GM19438 (cell line): ENCODE data around the gene PPP2R2B.

Experiments
- ATAC-seq: cut with Tn5 transposase; IDR thresholded peaks from one replicate; pipeline ENCODE4 v1.9.1; 2021; ENCODE audit warnings: low read depth; ENCODE audit not compliant: unreplicated experiment

The PPP2R2B gene

DNA sequence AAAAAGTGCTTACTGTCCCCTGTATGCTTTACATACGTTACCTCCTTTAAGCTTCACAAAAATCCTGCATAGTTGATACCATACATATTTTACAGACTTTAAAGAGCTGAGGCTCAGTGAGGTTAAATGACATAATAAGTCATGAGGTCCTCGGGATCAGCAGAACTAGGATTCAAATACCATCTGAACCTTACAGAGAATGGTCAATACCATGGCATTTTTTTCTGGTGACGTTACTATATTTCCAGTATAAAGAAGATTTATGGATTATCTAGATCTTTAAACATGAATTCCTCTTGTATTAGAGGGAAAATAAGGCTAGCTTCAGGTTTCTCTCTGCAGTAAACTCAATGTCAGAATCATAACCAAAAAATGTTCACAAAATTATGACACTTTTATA, 208.9 kb downstream of the PPP2R2B start:
- ATAC-seq, result no peak

GRCh38 chr5:146667633-146668272, 210.8 kb downstream of the PPP2R2B start:
- ATAC-seq, result no peak

DNA sequence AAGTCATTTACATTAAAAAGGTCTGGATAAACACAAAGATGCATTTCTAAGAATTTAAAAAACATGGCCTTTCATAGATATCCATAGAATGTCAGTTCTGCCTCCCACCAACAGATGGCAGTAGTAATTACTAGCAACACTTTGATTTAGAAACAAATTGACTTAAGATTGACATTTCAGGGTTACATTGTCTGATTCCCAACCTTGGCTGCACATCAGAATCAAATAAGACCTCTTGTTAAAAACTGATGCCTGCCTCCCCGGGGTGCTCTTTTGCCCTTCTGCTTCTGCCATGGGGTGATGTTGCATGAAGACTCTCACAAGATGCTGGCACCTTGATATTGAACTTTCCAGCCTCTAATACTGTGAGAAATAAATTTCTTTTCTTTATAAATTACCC, 216.3 kb downstream of the PPP2R2B start:
- ATAC-seq, result no peak

GRCh38 chr5:146660376-146660960, 218.1 kb downstream of the PPP2R2B start:
- no peak for ATAC-seq

DNA sequence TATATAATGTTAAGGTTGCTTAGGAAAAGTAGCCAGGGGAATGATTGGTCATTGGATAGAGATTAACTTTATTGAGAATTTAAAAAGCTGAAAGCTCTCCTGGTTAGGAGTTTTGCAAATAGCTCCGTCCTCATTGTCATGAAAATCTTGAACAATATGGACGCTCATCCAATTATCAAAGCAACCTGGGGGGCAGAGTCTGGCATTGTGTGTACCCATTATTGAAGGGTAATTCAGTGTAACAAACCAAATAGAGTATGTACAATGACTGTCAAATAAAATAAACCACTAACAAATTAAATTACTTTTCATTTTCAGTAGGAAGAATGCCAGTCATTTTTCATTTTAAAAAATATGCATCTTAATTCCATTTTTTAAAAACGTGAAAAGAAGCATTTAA, 218.6 kb downstream of the PPP2R2B start:
- ATAC-seq, result no peak

DNA sequence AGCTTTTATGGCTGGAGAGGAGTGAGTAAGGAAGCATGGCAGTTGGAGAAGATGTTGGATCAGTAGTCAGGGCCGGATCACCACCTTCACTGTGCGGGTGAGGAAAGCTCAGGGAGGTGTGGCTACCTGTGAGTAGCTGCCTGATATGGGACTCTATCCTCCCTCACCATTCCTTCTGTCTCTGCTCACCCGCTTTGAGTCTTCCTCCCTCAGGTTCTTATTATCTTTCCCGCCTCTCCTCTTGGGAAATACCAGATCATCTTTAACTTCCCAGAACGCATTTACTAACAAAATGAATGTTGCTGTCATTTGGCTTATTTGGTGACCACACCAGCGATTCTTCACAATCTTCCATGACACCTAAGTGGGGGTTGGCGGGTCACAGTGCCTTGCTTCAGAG, 221.9 kb downstream of the PPP2R2B start:
- no peak for ATAC-seq

GRCh38 chr5:146653560-146653959, 225.0 kb downstream of the PPP2R2B start:
- ATAC-seq, result no peak

DNA sequence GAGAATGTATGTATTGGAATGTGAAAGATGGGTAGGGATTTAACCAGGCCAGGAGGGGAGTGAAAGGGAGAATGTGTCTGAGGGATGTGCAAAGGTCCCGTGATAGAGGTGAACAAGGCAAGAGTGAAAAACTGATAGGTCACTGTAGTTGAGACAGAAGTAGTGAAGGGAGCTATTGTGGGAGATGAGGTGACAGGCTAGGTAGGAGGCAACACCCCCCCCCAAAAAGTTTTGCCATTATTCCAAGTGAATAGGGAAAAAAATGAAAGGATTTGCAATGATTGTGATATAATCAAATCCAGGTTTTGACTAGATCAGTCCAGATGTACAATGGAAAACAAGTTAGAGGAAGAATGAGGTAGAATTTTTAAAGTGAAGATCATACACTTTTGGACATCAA, 226.0 kb downstream of the PPP2R2B start:
- ATAC-seq, result no peak

GRCh38 chr5:146647656-146648199, 230.8 kb downstream of the PPP2R2B start:
- no peak for ATAC-seq

DNA sequence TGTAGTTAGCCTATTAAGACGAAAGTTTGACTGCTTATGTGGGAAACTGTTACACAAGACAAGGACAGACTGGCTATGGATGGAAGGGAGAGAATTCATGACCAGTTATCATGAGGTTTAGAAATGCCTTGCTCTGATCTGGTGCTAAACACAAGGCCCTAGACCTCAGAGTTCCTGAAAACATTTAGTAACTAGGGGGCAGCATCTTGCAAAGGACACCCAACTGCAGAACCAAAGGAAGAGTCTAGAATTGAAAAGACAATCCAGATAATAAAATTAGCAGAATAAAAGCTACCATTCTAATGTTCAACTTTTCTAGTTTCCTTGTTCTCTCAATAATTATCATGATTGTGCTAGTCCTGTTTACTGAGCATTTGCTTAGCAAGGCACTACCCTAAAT, 232.1 kb downstream of the PPP2R2B start:
- no peak for ATAC-seq

- ATAC-seq, result no peak
Observed at GRCh38 chr5:146645342-146645741, 233.2 kb downstream of the PPP2R2B start.

GRCh38 chr5:146644831-146645230, 233.7 kb downstream of the PPP2R2B start:
- ATAC-seq, result no peak

DNA sequence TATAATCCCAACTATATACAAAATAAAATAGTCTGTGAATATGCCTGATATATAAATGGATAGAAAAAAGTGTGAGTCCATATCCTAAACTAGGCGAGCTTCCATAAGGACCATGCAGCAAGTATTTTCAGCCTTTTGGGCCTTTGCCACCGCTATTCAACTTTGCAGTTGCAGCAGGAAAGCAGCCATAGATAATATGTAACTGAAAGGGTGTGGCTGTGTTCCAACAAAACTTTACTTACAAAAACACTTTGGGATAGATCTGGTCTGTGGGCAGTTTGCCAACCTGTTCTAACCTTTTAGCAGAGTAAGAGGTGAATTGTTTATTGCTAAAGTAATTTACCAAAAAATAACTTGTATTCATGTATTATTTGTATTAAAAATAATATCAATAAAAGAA, 234.8 kb downstream of the PPP2R2B start:
- no peak for ATAC-seq

DNA sequence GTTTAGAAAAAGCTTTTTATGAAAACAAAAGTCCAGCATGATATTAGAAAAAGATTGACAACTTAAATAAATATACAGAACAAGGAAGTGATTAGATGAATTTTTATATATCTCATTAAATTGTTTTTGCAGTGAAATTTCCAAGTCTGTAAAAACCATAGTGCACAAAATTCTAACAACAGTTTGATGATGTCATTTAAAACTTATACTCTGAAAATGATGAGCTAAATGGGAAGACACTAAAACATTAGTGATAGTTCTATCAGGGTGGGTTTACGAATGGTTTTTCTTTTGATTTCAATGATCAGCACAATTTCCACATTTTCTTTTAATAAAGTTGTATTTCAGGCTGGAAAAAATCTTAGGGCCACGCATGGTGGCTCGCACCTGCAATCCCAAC, 236.1 kb downstream of the PPP2R2B start:
- no peak for ATAC-seq

- no peak for ATAC-seq
Observed at GRCh38 chr5:146641941-146642340, 236.6 kb downstream of the PPP2R2B start.

- no peak for ATAC-seq
Observed at GRCh38 chr5:146640285-146640896, 238.2 kb downstream of the PPP2R2B start.

- ATAC-seq, result no peak
Observed at GRCh38 chr5:146635443-146635842, 243.1 kb downstream of the PPP2R2B start.

DNA sequence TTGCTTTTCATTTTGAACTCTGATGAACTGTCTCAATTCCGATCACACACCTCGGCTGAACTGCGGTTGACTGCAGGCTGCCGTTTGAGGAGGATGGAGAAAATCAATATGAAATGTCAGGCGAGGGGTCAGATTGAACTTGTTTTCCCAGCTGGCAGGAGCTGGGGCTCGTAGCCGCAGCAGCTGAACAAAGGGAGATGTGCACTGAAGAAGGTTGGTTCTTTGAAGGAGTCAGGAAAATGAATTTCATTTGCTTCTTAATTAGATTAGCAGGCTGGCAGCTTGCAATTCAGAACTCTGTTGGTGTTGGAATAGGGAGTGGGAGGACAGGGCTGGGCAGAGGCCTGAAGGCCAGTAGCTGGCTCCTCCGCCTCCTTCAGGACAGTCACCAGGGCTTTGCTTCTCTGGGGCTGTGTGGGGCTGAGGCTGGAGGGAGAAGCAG, 245.2 kb downstream of the PPP2R2B start:
- no peak for ATAC-seq

GRCh38 chr5:146632620-146633322, 245.8 kb downstream of the PPP2R2B start:
- no peak for ATAC-seq

DNA sequence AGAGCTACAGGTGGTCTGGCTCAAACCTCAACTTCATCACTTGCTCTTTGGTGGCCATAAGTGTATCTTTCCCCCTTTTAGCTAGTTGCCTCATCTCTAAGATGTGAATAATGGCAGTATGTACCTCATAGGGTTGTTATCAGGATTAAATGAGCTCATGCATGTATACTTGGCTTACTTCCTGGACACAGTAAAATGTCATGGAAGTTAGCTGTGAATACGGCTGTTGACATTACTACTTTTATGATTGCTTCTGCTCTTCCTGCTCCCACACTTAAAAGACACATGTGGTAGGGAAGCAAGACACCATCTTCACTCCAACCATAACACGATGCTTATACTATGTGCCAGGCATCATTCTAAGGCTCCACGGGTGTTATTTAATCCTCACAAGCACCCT, 248.1 kb downstream of the PPP2R2B start:
- no peak for ATAC-seq

DNA sequence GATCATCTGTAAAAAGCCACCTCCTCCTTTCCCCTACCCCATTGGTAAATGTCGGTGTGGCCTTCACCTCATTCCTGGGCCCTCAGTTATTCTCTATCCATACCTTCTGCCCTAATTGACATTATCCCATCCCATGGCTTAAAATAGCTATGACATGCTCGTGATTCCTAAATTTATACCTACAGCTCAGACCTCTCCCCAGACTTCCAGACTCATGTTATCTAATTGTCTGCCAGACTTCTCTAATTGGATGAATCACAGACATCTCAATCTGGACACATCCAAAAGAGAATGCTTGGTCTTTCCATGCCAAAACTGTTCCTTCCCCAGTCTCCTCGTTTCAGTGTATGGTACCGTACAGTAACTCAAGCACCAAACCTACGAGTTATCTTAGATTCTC, 249.6 kb downstream of the PPP2R2B start:
- ATAC-seq, result no peak
